HepG2 (cell line): Measurements from ENCODE around the gene PSENEN. TPM values are rescaled to one million over a fixed set of nuclear protein-coding genes. Genes with fewer than 3 reads are reported as not detected.

Experiments used
- ATAC-seq: fragments of 200-7000 bp; cut with Tn5 transposase; 3 replicates; pipeline ENCODE4 v1.9.1; 2020; ENCODE audit warnings: mild to moderate bottlenecking, moderate library complexity
- BruUV-seq: library from RNA; stranded (reverse); fragments of 400-500 nt; replicated peaks from 2 replicates; lab custom pipeline; 2021; lab: Mats Ljungman, UMichigan
- CTCF ChIA-PET: fragments of 300-600 bp; formaldehyde crosslinking; extraction: SDS; loops from one replicate; lab custom pipeline; 2021; ENCODE audit warnings: low total read pairs, inconsistent platforms, low intra/inter-chr PET ratio; lab: Yijun Ruan, JAX
- POLR2A ChIA-PET: fragments of 350-600 bp; sonication (Branson Sonifier 250); formaldehyde crosslinking; loops from one replicate; lab custom pipeline; 2020; ENCODE audit warnings: antibody characterized with exemption, inconsistent platforms; lab: Yijun Ruan, JAX
- DNase-seq: peaks from one replicate; pipeline ENCODE4 v3.0.0-alpha.2; 2015; ENCODE audit warnings: low spot score
- FAIRE-seq: peaks from 3 replicates; lab custom pipeline; 2011; peaks lifted over from hg19 to GRCh38; lab: Jason Lieb, UNC
- H2AFZ ChIP-seq: one replicate; pipeline ENCODE4 v1.6.1; 2011; ENCODE audit warnings: low read length, inconsistent platforms
- H3K27ac ChIP-seq: fragments of 300-600 bp; 3 replicates; pipeline ENCODE4 v1.8.0; 2011; ENCODE audit warnings: mixed run types, mild to moderate bottlenecking, mixed read lengths, low read length, inconsistent platforms; ENCODE audit not compliant: insufficient read depth; ENCODE audit errors: extremely low read length
- H3K27me3 ChIP-seq, 2 experiments: fragments of 200-600 bp in 1 of 2; 2 replicates in 1 of 2; 3 replicates in 1 of 2; pipeline versions ENCODE4 v1.6.0 to v1.8.0; 2011; ENCODE audit warnings: low read length in 2 of 2, mild to moderate bottlenecking in 2 of 2, moderate library complexity in 2 of 2, inconsistent platforms in 1 of 2; ENCODE audit not compliant: insufficient read depth in 2 of 2, control insufficient read depth in 1 of 2
- H3K36me3 ChIP-seq, 2 experiments: fragments of 200-600 bp in 1 of 2; replicated peaks in 1 of 2; 2 replicates in 1 of 2; 3 replicates in 1 of 2; pipeline versions ENCODE4 v1.5.1 to v1.8.0; 2011; ENCODE audit warnings: low read length in 2 of 2, inconsistent platforms in 1 of 2; ENCODE audit not compliant: insufficient read depth in 2 of 2, control insufficient read depth in 1 of 2
- H3K4me1 ChIP-seq: 2 replicates; pipeline ENCODE4 v1.5.1; 2012; ENCODE audit warnings: low read length, inconsistent platforms; ENCODE audit not compliant: insufficient read depth
- H3K4me2 ChIP-seq: 2 replicates; pipeline ENCODE4 v1.6.0; 2011; ENCODE audit warnings: low read depth, low read length, inconsistent platforms
- H3K4me3 ChIP-seq, 3 experiments: fragments of 200-600 bp in 1 of 3; sonication (generic), shearing (Covaris generic) in 1 of 3; replicated peaks in 1 of 3; 2 replicates each; pipeline ENCODE4 v1.5.1; 2011 to 2016; ENCODE audit warnings: low read length in 3 of 3, inconsistent platforms in 2 of 3, low read depth in 2 of 3, mild to moderate bottlenecking in 2 of 3, control low read depth in 1 of 3, mixed read lengths in 1 of 3; ENCODE audit not compliant: insufficient read depth in 1 of 3
- H3K79me2 ChIP-seq: one replicate; pipeline ENCODE4 v1.6.1; 2011; ENCODE audit warnings: low read length, inconsistent platforms; ENCODE audit not compliant: insufficient read depth
- H3K9ac ChIP-seq: 2 replicates; pipeline ENCODE4 v1.6.0; 2011; ENCODE audit warnings: mild to moderate bottlenecking, low read depth, low read length, inconsistent platforms; ENCODE audit not compliant: insufficient read depth
- H3K9me3 ChIP-seq: 2 replicates; pipeline ENCODE4 v1.5.1; 2012; ENCODE audit warnings: mild to moderate bottlenecking, low read length
- H4K20me1 ChIP-seq: 2 replicates; pipeline ENCODE4 v1.6.0; 2011; ENCODE audit warnings: inconsistent platforms, mild to moderate bottlenecking, low read length, moderate library complexity; ENCODE audit not compliant: insufficient read depth
- ADNP ChIP-seq: sonication (generic); formaldehyde crosslinking; IDR thresholded peaks from 2 replicates; pipeline ENCODE4 v1.4.0; 2020; ENCODE audit warnings: missing genetic modification reagents
- HNF1A ChIP-seq, 2 experiments: sonication (generic) in 1 of 2; formaldehyde crosslinking in 1 of 2; IDR thresholded peaks; 2 replicates each; pipeline versions ENCODE4 v1.4.0 to v1.6.1; 2016 to 2020; ENCODE audit warnings: borderline replicate concordance in 1 of 2, low read depth in 1 of 2, mild to moderate bottlenecking in 1 of 2, missing genetic modification reagents in 1 of 2
- IRF2 ChIP-seq: IDR thresholded peaks from 2 replicates; pipeline ENCODE4 v1.6.1; 2018; ENCODE audit warnings: missing genetic modification reagents, missing compliant biosample characterization
- RBAK ChIP-seq: sonication (generic); formaldehyde crosslinking; IDR thresholded peaks from 2 replicates; pipeline ENCODE4 v1.5.1; 2020; ENCODE audit warnings: mild to moderate bottlenecking, missing genetic modification reagents
- SETDB1 ChIP-seq: sonication (generic); formaldehyde crosslinking; IDR thresholded peaks from 2 replicates; pipeline ENCODE4 v1.5.1; 2020; ENCODE audit warnings: missing genetic modification reagents, mild to moderate bottlenecking, borderline replicate concordance
- THRA ChIP-seq: sonication (generic); formaldehyde crosslinking; IDR thresholded peaks from 2 replicates; pipeline ENCODE4 v1.4.0; 2020; ENCODE audit warnings: missing genetic modification reagents, borderline replicate concordance
- TRIM22 ChIP-seq: fragments of 450-650 bp; IDR thresholded peaks from 2 replicates; pipeline ENCODE4 v1.6.1; 2017
- WGBS: methylation state at CpG from one replicate; pipeline ENCODE4 v1.1.6; 2017; ENCODE audit warnings: low lambda C conversion rate; 5-methylcytosine and 5-hydroxymethylcytosine counted together
- in situ Hi-C: cut with HindIII; loops from 2 replicates; pipeline ENCODE4 v1.10.0; 2017; ENCODE audit warnings: low pct_unique_long_range_greater_than_20kb; ENCODE audit not compliant: extremely low pct_ligation_motif_present
- intact Hi-C: fragments of 100-400 bp; cut with micrococcal nuclease; formaldehyde crosslinking; loops from one replicate; pipeline ENCODE4 v1.10.0; 2022; ENCODE audit not compliant: unreplicated experiment
- polyA plus RNA-seq, 8 experiments: library from polyadenylated mRNA; depleted of rRNA in 3 of 8; stranded (reverse) in 7 of 8; unstranded in 1 of 8; fragments of >200 nt; fragmentation: Illumina TruSeq in 4 of 8; extraction: Trizol in 4 of 8; gene quantifications; 2 replicates each; pipeline versions ENCODE4 v1.2.1 to v1.2.3, GENCODE V29; 2011 to 2016; ENCODE audit warnings: low read depth in 4 of 8, missing spikeins in 1 of 8, mixed read lengths in 1 of 8; ENCODE audit not compliant: insufficient read depth in 1 of 8
- total RNA-seq, 5 experiments: library from RNA; depleted of rRNA; stranded (reverse); fragments of >200 nt; fragmentation: Illumina TruSeq; extraction: Trizol; gene quantifications; 2 replicates each; pipeline ENCODE4 v1.2.3, GENCODE V29; 2016; ENCODE audit warnings: low read depth in 1 of 5

Gene PSENEN
- total and polyA plus RNA-seq, 2 of the 13 experiments (the other 11 are each of a cell fraction or from before 2014, with no cell fraction given), result 16.9 to 34.2 TPM

GRCh38 chr19:35695895-35696422 lies 49.5 kb upstream of the PSENEN start:
- no peak for TF ChIP-seq IRF2 (CRISPR knock-in tag)
- TF ChIP-seq ADNP (CRISPR knock-in tag), result no peak
- TF ChIP-seq THRA (CRISPR knock-in tag), result peak; percentile 55; the same call in 1 of the 2 replicates
- no peak for TF ChIP-seq HNF1A (IDR thresholded peaks at IDR 0.05; ENCODE audit: low read depth)
- TF ChIP-seq HNF1A (CRISPR knock-in tag; IDR thresholded peaks at IDR 0.05; ENCODE audit: borderline replicate concordance), result no peak
- TF ChIP-seq TRIM22, result no peak
- no peak for TF ChIP-seq SETDB1 (CRISPR knock-in tag)
- TF ChIP-seq RBAK (CRISPR knock-in tag), result peak; percentile 99
- no peaks in the 10 kb centered on the region for H3K36me3 ChIP-seq
- 53% methylated on average over 2 of the region's 2 CpGs for WGBS
- H2AFZ ChIP-seq, result no peak overlapping the region
- H3K4me2 ChIP-seq, result no peak overlapping the region
- POLR2A ChIA-PET, result interaction anchor here (1.3 kb wide), 1 partner anchor 45 kb away, joined by 4 read pairs; no protein-coding TSS in a partner anchor
- H3K27me3 ChIP-seq, result no peaks in the 10 kb centered on the region
- H3K4me1 ChIP-seq, result peaks cover 35% of the 10 kb centered on the region
- DNase-seq (no peak), ATAC-seq (no peak), FAIRE-seq (no peak)
- CTCF ChIA-PET, result interaction anchor here (6.1 kb wide), 1 partner anchor 21 kb away, joined by 201 read pairs; the partner anchor contains the start of gene KMT2B
- H3K9ac ChIP-seq, result no peak overlapping the region
- H3K79me2 ChIP-seq, result no peaks in the 10 kb centered on the region
- in situ Hi-C loops (loop anchor here (10.0 kb wide), 1 partner anchor 119 kb away; the partner anchor contains the start of gene PRODH2), intact Hi-C loops (loop anchor here (10.0 kb wide), 2 partner anchors 49 to 119 kb away; partner anchors contain the start of genes IGFLR1, LIN37, PRODH2 and PSENEN)
- BruUV-seq, result no TSS peak
- H3K4me3 ChIP-seq, result no peak overlapping the region
- no peaks in the 10 kb centered on the region for H4K20me1 ChIP-seq
- H3K9me3 ChIP-seq, result no peaks in the 10 kb centered on the region
- H3K27ac ChIP-seq, result no peak overlapping the region
